ENCODE measurements around the gene WDR77.

The WDR77 gene

GRCh38 chr1:111448918-111449702 is at the start of gene WDR77, which contains the start of gene ATP5PB:
Gene WDR77, minus strand, starts transcription at chr1:111449256. Its CDS starts 87 bp downstream, at chr1:111449169.
Gene ATP5PB, plus strand, starts transcription at chr1:111449464. Its CDS starts 78 bp downstream, at chr1:111449542.
- in situ Hi-C loops (cut with MboI; ENCODE audit: low sequenced_read_pairs) = no loop called here

GRCh38 chr1:111497592-111497991 is 48.5 kb upstream of the WDR77 start:
- in situ Hi-C loops (cut with MboI; ENCODE audit: low sequenced_read_pairs) = loop anchor here (25.0 kb wide), 1 partner anchor 865 kb away; no protein-coding TSS in a partner anchor

- in situ Hi-C loops (cut with MboI; ENCODE audit: low sequenced_read_pairs) = loop anchor here (25.0 kb wide), 1 partner anchor 866 kb away; no protein-coding TSS in a partner anchor
Observed at GRCh38 chr1:111496398-111496797, 47.3 kb upstream of the WDR77 start.

- in situ Hi-C loops (cut with MboI; ENCODE audit: low sequenced_read_pairs) = loop anchor here (25.0 kb wide), 1 partner anchor 871 kb away; no protein-coding TSS in a partner anchor
Observed at GRCh38 chr1:111491070-111491469, 42.0 kb upstream of the WDR77 start.

- in situ Hi-C loops (cut with MboI; ENCODE audit: low sequenced_read_pairs) = loop anchor here (25.0 kb wide), 1 partner anchor 872 kb away; no protein-coding TSS in a partner anchor
Observed at GRCh38 chr1:111490220-111490619, 41.2 kb upstream of the WDR77 start.

- in situ Hi-C loops (cut with MboI; ENCODE audit: low sequenced_read_pairs) = loop anchor here (10.0 to 25.0 kb wide), 2 partner anchors 165 to 873 kb away; no protein-coding TSS in a partner anchor
Observed at GRCh38 chr1:111489604-111490003, 40.5 kb upstream of the WDR77 start.

- in situ Hi-C loops (cut with MboI; ENCODE audit: low sequenced_read_pairs) = loop anchor here (10.0 to 25.0 kb wide), 2 partner anchors 166 to 874 kb away; no protein-coding TSS in a partner anchor
Observed at GRCh38 chr1:111488669-111489068, 39.6 kb upstream of the WDR77 start.

- in situ Hi-C loops (cut with MboI; ENCODE audit: low sequenced_read_pairs) = loop anchor here (10.0 to 25.0 kb wide), 2 partner anchors 168 to 875 kb away; no protein-coding TSS in a partner anchor
Observed at GRCh38 chr1:111487133-111487532, 38.1 kb upstream of the WDR77 start.

GRCh38 chr1:111486431-111486830 is 37.4 kb upstream of the WDR77 start:
- in situ Hi-C loops (cut with MboI; ENCODE audit: low sequenced_read_pairs) = loop anchor here (10.0 to 25.0 kb wide), 2 partner anchors 168 to 876 kb away; no protein-coding TSS in a partner anchor

GRCh38 chr1:111484391-111485026 is 35.5 kb upstream of the WDR77 start:
- in situ Hi-C loops (cut with MboI; ENCODE audit: low sequenced_read_pairs) = loop anchor here (5.0 to 25.0 kb wide), 3 partner anchors 170 to 878 kb away; no protein-coding TSS in a partner anchor

GRCh38 chr1:111483876-111484275 is 34.8 kb upstream of the WDR77 start:
- in situ Hi-C loops (cut with MboI; ENCODE audit: low sequenced_read_pairs) = loop anchor here (5.0 to 25.0 kb wide), 3 partner anchors 171 to 878 kb away; no protein-coding TSS in a partner anchor

GRCh38 chr1:111483166-111483565 is 34.1 kb upstream of the WDR77 start:
- in situ Hi-C loops (cut with MboI; ENCODE audit: low sequenced_read_pairs) = loop anchor here (5.0 to 25.0 kb wide), 3 partner anchors 172 to 879 kb away; no protein-coding TSS in a partner anchor

GRCh38 chr1:111481387-111482221 is 32.5 kb upstream of the WDR77 start:
- in situ Hi-C loops (cut with MboI; ENCODE audit: low sequenced_read_pairs) = loop anchor here (5.0 to 25.0 kb wide), 3 partner anchors 173 to 881 kb away; no protein-coding TSS in a partner anchor

- in situ Hi-C loops (cut with MboI; ENCODE audit: low sequenced_read_pairs) = loop anchor here (5.0 to 25.0 kb wide), 3 partner anchors 174 to 882 kb away; no protein-coding TSS in a partner anchor
Observed at GRCh38 chr1:111480674-111481073, 31.6 kb upstream of the WDR77 start.

GRCh38 chr1:111476761-111477309 is 27.8 kb upstream of the WDR77 start:
- in situ Hi-C loops (cut with MboI; ENCODE audit: low sequenced_read_pairs) = loop anchor here (25.0 kb wide), 1 partner anchor 885 kb away; no protein-coding TSS in a partner anchor

GRCh38 chr1:111476214-111476613 is 27.2 kb upstream of the WDR77 start:
- in situ Hi-C loops (cut with MboI; ENCODE audit: low sequenced_read_pairs) = loop anchor here (25.0 kb wide), 1 partner anchor 886 kb away; no protein-coding TSS in a partner anchor

GRCh38 chr1:111475701-111476100 is 26.6 kb upstream of the WDR77 start:
- in situ Hi-C loops (cut with MboI; ENCODE audit: low sequenced_read_pairs) = loop anchor here (25.0 kb wide), 1 partner anchor 887 kb away; no protein-coding TSS in a partner anchor

GRCh38 chr1:111474521-111474920 is 25.5 kb upstream of the WDR77 start:
- in situ Hi-C loops (cut with MboI; ENCODE audit: low sequenced_read_pairs) = no loop called here

- in situ Hi-C loops (cut with MboI; ENCODE audit: low sequenced_read_pairs) = no loop called here
Observed at GRCh38 chr1:111474106-111474505, 25.1 kb upstream of the WDR77 start.

GRCh38 chr1:111471538-111471937 is 22.5 kb upstream of the WDR77 start:
- in situ Hi-C loops (cut with MboI; ENCODE audit: low sequenced_read_pairs) = no loop called here
